SK-N-SH treated with all-trans-retinoic acid at 6 μM for 48 hours (cell line): ENCODE results near the gene OGDHL.

Experiments
- ATAC-seq: fragments of 200-7000 bp; cut with Tn5 transposase; 3 replicates; pipeline ENCODE4 v1.9.1; 2020; ENCODE audit warnings: mild to moderate bottlenecking, moderate library complexity
- ARNTL ChIP-seq: fragments of 450-650 bp; formaldehyde crosslinking; IDR thresholded peaks from 2 replicates; pipeline ENCODE4 v1.5.0; 2020; ENCODE audit warnings: low read depth, mild to moderate bottlenecking, moderate library complexity, borderline replicate concordance
- BACH2 ChIP-seq: fragments of 250-450 bp; sonication (Bioruptor Pico); IDR thresholded peaks from 2 replicates; pipeline ENCODE4 v1.9.0; 2021; ENCODE audit warnings: mild to moderate bottlenecking, borderline replicate concordance
- CREB5 ChIP-seq: fragments of 250-450 bp; sonication (Bioruptor Pico); IDR thresholded peaks from 2 replicates; pipeline ENCODE4 v1.5.1; 2020; ENCODE audit warnings: low read depth, mild to moderate bottlenecking, moderate library complexity
- CSDC2 ChIP-seq: fragments of 250-450 bp; sonication (Bioruptor Pico); IDR thresholded peaks from 2 replicates; pipeline ENCODE4 v1.5.0; 2020; ENCODE audit warnings: mild to moderate bottlenecking, moderate library complexity
- CSRNP3 ChIP-seq: fragments of 250-450 bp; sonication (Bioruptor Pico); IDR thresholded peaks from 2 replicates; pipeline ENCODE4 v1.5.1; 2021; ENCODE audit warnings: mild to moderate bottlenecking, moderate library complexity
- ESRRG ChIP-seq: fragments of 250-450 bp; sonication (Bioruptor Pico); IDR thresholded peaks from 2 replicates; pipeline ENCODE4 v1.6.1; 2021; ENCODE audit warnings: mild to moderate bottlenecking
- GLIS3 ChIP-seq: fragments of 250-450 bp; sonication (Bioruptor Pico); IDR thresholded peaks from 2 replicates; pipeline ENCODE4 v1.5.0; 2020; ENCODE audit warnings: mild to moderate bottlenecking, moderate library complexity
- OSR1 ChIP-seq: fragments of 250-450 bp; sonication (Bioruptor Pico); IDR thresholded peaks from 2 replicates; pipeline ENCODE4 v1.8.0; 2022; ENCODE audit warnings: moderate library complexity, mild to moderate bottlenecking, inconsistent platforms
- PPARA ChIP-seq: fragments of 250-450 bp; sonication (Bioruptor Pico); IDR thresholded peaks from 2 replicates; pipeline ENCODE4 v1.5.0; 2020; ENCODE audit warnings: mild to moderate bottlenecking, borderline replicate concordance
- RARB ChIP-seq: fragments of 250-450 bp; sonication (Bioruptor Pico); IDR thresholded peaks from 2 replicates; pipeline ENCODE4 v1.8.0; 2021; ENCODE audit warnings: mild to moderate bottlenecking, moderate library complexity
- SNAI2 ChIP-seq: fragments of 250-450 bp; sonication (Bioruptor Pico); IDR thresholded peaks from 2 replicates; pipeline ENCODE4 v1.5.0; 2020; ENCODE audit warnings: mild to moderate bottlenecking, moderate library complexity
- ZC3H10 ChIP-seq: fragments of 250-450 bp; sonication (Bioruptor Pico); IDR thresholded peaks from 2 replicates; pipeline ENCODE4 v1.5.1; 2021; ENCODE audit warnings: mild to moderate bottlenecking, moderate library complexity
- ZFP3 ChIP-seq: fragments of 250-450 bp; sonication (Bioruptor Pico); IDR thresholded peaks from 2 replicates; pipeline ENCODE4 v1.5.0; 2020; ENCODE audit warnings: mild to moderate bottlenecking, moderate library complexity
- ZFP30 ChIP-seq: fragments of 450-650 bp; formaldehyde crosslinking; IDR thresholded peaks from 2 replicates; pipeline ENCODE4 v1.5.0; 2022; ENCODE audit warnings: mild to moderate bottlenecking, moderate library complexity
- ZNF70 ChIP-seq: fragments of 450-650 bp; formaldehyde crosslinking; IDR thresholded peaks from 2 replicates; pipeline ENCODE4 v1.5.0; 2020; ENCODE audit warnings: mild to moderate bottlenecking, moderate library complexity
- ZNF8 ChIP-seq: fragments of 450-650 bp; formaldehyde crosslinking; IDR thresholded peaks from 2 replicates; pipeline ENCODE4 v1.5.0; 2020; ENCODE audit warnings: mild to moderate bottlenecking, moderate library complexity
- TF ChIP-seq, protein P1 (sequence below): fragments of 250-450 bp; sonication (Bioruptor Pico); IDR thresholded peaks from 2 replicates; pipeline ENCODE4 v1.5.0; 2020; ENCODE audit warnings: mild to moderate bottlenecking, moderate library complexity
- TF ChIP-seq, protein P2 (sequence below): fragments of 250-450 bp; sonication (Bioruptor Pico); IDR thresholded peaks from 2 replicates; pipeline ENCODE4 v1.8.0; 2020; ENCODE audit warnings: mild to moderate bottlenecking, moderate library complexity, borderline replicate concordance
- TF ChIP-seq, protein P3 (sequence below): fragments of 250-450 bp; sonication (Bioruptor Pico); IDR thresholded peaks from 2 replicates; pipeline ENCODE4 v1.8.0; 2021; ENCODE audit warnings: low read depth, mild to moderate bottlenecking, moderate library complexity, borderline replicate concordance

Gene OGDHL

GRCh38 chr10:49700997-49701396, 61.1 kb downstream of the OGDHL start:
- TF ChIP-seq CSRNP3 (CRISPR knock-in tag) (no peak), ZFP30 (CRISPR knock-in tag) (no peak), ZNF8 (no peak), ZNF70 (CRISPR knock-in tag) (no peak), SNAI2 (CRISPR knock-in tag) (no peak), RARB (CRISPR knock-in tag) (no peak), ESRRG (CRISPR knock-in tag) (no peak), CSDC2 (CRISPR knock-in tag) (no peak), GLIS3 (CRISPR knock-in tag) (no peak), CREB5 (no peak), PPARA (CRISPR knock-in tag) (no peak), ARNTL (CRISPR knock-in tag) (no peak), OSR1 (CRISPR knock-in tag) (no peak), ZC3H10 (CRISPR knock-in tag) (no peak), ZFP3 (CRISPR knock-in tag) (no peak), BACH2 (no peak)
- TF ChIP-seq, protein P1, sequence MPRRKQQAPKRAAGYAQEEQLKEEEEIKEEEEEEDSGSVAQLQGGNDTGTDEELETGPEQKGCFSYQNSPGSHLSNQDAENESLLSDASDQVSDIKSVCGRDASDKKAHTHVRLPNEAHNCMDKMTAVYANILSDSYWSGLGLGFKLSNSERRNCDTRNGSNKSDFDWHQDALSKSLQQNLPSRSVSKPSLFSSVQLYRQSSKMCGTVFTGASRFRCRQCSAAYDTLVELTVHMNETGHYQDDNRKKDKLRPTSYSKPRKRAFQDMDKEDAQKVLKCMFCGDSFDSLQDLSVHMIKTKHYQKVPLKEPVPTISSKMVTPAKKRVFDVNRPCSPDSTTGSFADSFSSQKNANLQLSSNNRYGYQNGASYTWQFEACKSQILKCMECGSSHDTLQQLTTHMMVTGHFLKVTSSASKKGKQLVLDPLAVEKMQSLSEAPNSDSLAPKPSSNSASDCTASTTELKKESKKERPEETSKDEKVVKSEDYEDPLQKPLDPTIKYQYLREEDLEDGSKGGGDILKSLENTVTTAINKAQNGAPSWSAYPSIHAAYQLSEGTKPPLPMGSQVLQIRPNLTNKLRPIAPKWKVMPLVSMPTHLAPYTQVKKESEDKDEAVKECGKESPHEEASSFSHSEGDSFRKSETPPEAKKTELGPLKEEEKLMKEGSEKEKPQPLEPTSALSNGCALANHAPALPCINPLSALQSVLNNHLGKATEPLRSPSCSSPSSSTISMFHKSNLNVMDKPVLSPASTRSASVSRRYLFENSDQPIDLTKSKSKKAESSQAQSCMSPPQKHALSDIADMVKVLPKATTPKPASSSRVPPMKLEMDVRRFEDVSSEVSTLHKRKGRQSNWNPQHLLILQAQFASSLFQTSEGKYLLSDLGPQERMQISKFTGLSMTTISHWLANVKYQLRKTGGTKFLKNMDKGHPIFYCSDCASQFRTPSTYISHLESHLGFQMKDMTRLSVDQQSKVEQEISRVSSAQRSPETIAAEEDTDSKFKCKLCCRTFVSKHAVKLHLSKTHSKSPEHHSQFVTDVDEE (CRISPR knock-in tag): no peak
- TF ChIP-seq, protein P2, sequence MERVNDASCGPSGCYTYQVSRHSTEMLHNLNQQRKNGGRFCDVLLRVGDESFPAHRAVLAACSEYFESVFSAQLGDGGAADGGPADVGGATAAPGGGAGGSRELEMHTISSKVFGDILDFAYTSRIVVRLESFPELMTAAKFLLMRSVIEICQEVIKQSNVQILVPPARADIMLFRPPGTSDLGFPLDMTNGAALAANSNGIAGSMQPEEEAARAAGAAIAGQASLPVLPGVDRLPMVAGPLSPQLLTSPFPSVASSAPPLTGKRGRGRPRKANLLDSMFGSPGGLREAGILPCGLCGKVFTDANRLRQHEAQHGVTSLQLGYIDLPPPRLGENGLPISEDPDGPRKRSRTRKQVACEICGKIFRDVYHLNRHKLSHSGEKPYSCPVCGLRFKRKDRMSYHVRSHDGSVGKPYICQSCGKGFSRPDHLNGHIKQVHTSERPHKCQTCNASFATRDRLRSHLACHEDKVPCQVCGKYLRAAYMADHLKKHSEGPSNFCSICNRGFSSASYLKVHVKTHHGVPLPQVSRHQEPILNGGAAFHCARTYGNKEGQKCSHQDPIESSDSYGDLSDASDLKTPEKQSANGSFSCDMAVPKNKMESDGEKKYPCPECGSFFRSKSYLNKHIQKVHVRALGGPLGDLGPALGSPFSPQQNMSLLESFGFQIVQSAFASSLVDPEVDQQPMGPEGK: no peak
- TF ChIP-seq, protein P3, sequence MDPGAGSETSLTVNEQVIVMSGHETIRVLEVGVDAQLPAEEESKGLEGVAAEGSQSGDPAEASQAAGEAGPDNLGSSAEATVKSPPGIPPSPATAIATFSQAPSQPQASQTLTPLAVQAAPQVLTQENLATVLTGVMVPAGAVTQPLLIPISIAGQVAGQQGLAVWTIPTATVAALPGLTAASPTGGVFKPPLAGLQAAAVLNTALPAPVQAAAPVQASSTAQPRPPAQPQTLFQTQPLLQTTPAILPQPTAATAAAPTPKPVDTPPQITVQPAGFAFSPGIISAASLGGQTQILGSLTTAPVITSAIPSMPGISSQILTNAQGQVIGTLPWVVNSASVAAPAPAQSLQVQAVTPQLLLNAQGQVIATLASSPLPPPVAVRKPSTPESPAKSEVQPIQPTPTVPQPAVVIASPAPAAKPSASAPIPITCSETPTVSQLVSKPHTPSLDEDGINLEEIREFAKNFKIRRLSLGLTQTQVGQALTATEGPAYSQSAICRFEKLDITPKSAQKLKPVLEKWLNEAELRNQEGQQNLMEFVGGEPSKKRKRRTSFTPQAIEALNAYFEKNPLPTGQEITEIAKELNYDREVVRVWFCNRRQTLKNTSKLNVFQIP (CRISPR knock-in tag): no peak
- TF ChIP-seq, all 23 proteins: peak for 0
- peak; percentile 41; the same call in 1 of the 3 replicates for ATAC-seq

DNA sequence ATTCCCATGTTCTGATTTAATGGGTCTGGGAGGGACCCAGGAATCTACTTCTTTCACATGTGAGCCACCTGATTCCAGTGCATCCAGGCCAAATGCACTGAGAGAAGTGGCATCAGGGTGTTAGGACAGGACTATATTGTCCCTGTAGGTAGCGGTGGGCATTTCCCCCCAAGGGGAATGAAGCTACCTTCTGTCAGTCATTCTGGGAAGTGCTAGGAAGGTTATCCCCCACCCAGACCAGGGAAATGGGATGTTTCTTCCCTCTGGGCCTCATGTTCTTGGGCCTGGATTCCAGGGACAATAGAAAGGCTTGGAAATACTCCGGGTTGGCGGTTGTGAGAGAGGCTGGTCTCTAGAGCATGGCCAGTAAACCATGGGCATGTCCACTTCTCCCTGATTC, 61.9 kb downstream of the OGDHL start:
- TF ChIP-seq BACH2 (no peak), CSDC2 (CRISPR knock-in tag) (no peak), RARB (CRISPR knock-in tag) (no peak), OSR1 (CRISPR knock-in tag) (no peak), CSRNP3 (CRISPR knock-in tag) (no peak), ZC3H10 (CRISPR knock-in tag) (no peak), ZFP30 (CRISPR knock-in tag) (no peak), ZNF8 (no peak)
- TF ChIP-seq, protein P2: no peak
- TF ChIP-seq, protein P3 (CRISPR knock-in tag): no peak
- ATAC-seq: no peak
